GM23338 (cell line): ENCODE results near the gene TMEM245. TPM values are rescaled to one million over a fixed set of nuclear protein-coding genes. Genes with fewer than 3 reads are reported as not detected.

Experiments used
- ATAC-seq: fragments of 200-7000 bp; cut with Tn5 transposase; 3 replicates; pipeline ENCODE4 v1.9.1; 2020
- DNase-seq: peaks from one replicate; pipeline ENCODE4 v3.0.0-alpha.2; 2015; ENCODE audit warnings: low spot score
- H2AFZ ChIP-seq: fragments of 200-600 bp; sonication (generic); 2 replicates; pipeline ENCODE4 v1.8.0; 2016; ENCODE audit warnings: antibody characterized with exemption, mild to moderate bottlenecking, moderate library complexity
- H3F3A ChIP-seq: fragments of 200-600 bp; sonication (generic); replicated peaks from 2 replicates; pipeline ENCODE4 v1.8.0; 2017; ENCODE audit warnings: antibody characterized with exemption, mixed run types, low read depth
- H3K27ac ChIP-seq: fragments of 200-600 bp; sonication (generic); 2 replicates; pipeline ENCODE4 v1.6.1; 2016; ENCODE audit warnings: low read depth
- H3K27me3 ChIP-seq: fragments of 200-600 bp; sonication (generic); 2 replicates; pipeline ENCODE4 v1.8.0; 2016; ENCODE audit warnings: mild to moderate bottlenecking, mixed run types, moderate library complexity; ENCODE audit not compliant: insufficient read depth
- H3K36me3 ChIP-seq: fragments of 200-600 bp; sonication (generic); 2 replicates; pipeline ENCODE4 v1.8.0; 2016; ENCODE audit warnings: mild to moderate bottlenecking; ENCODE audit not compliant: insufficient read depth
- H3K4me1 ChIP-seq: fragments of 200-600 bp; sonication (generic); 2 replicates; pipeline ENCODE4 v1.8.0; 2016; ENCODE audit warnings: mild to moderate bottlenecking, moderate library complexity; ENCODE audit not compliant: insufficient read depth
- H3K4me2 ChIP-seq: fragments of 200-600 bp; sonication (generic); 2 replicates; pipeline ENCODE4 v1.7.1; 2017; ENCODE audit warnings: mixed run types
- H3K4me3 ChIP-seq: fragments of 200-600 bp; sonication (generic); 2 replicates; pipeline ENCODE4 v1.6.1; 2016; ENCODE audit warnings: mixed run types
- H3K79me2 ChIP-seq: fragments of 200-600 bp; sonication (generic); replicated peaks from 2 replicates; pipeline ENCODE4 v1.8.0; 2017; ENCODE audit warnings: mild to moderate bottlenecking; ENCODE audit not compliant: insufficient read depth
- H3K9me2 ChIP-seq: fragments of 200-600 bp; sonication (generic); 2 replicates; pipeline ENCODE4 v1.8.0; 2017; ENCODE audit not compliant: insufficient read depth
- H4K20me1 ChIP-seq: fragments of 200-600 bp; sonication (generic); replicated peaks from 2 replicates; pipeline ENCODE4 v1.8.0; 2017; ENCODE audit warnings: mild to moderate bottlenecking; ENCODE audit not compliant: insufficient read depth
- H3K27ac Mint-ChIP-seq: 2 replicates; pipeline ENCODE4 v1.8.0; 2020; ENCODE audit warnings: inconsistent platforms, mild to moderate bottlenecking, moderate library complexity, mixed read lengths
- H3K27me3 Mint-ChIP-seq: 3 replicates; pipeline ENCODE4 v1.8.0; 2022; ENCODE audit warnings: low read depth, mild to moderate bottlenecking, moderate library complexity, mixed read lengths, inconsistent platforms; ENCODE audit not compliant: insufficient read depth, poor library complexity
- H3K36me3 Mint-ChIP-seq: 3 replicates; pipeline ENCODE4 v1.8.0; 2021; ENCODE audit warnings: low read depth, mild to moderate bottlenecking, inconsistent platforms, moderate library complexity, mixed read lengths
- H3K4me1 Mint-ChIP-seq: 3 replicates; pipeline ENCODE4 v1.8.0; 2020; ENCODE audit warnings: mild to moderate bottlenecking, inconsistent platforms, mixed read lengths
- H3K4me3 Mint-ChIP-seq: 3 replicates; pipeline ENCODE4 v1.8.0; 2021; ENCODE audit warnings: moderate library complexity, mild to moderate bottlenecking, inconsistent platforms, mixed read lengths
- H3K9me3 Mint-ChIP-seq: 3 replicates; pipeline ENCODE4 v1.8.0; 2020; ENCODE audit warnings: moderate library complexity, mild to moderate bottlenecking, inconsistent platforms, mixed read lengths
- EZH2 ChIP-seq: fragments of 200-600 bp; sonication (generic); IDR thresholded peaks from one replicate; pipeline ENCODE4 v1.8.0; 2017; ENCODE audit warnings: antibody characterized with exemption, mild to moderate bottlenecking, low read depth; ENCODE audit not compliant: unreplicated experiment
- EZH2phosphoT487 ChIP-seq: fragments of 200-600 bp; sonication (generic); IDR thresholded peaks from one replicate; pipeline ENCODE4 v1.8.1; 2018; ENCODE audit warnings: antibody characterized with exemption; ENCODE audit not compliant: unreplicated experiment
- polyA plus RNA-seq: library from polyadenylated mRNA; unstranded; fragments of >200 nt; fragmentation: Nextera tagmentation; extraction: Ambion mirVana; gene quantifications from 2 replicates; pipeline ENCODE4 v1.2.1, GENCODE V29; 2016
- total RNA-seq: library from RNA; depleted of rRNA; stranded (reverse); fragments of >200 nt; shearing (Covaris generic); gene quantifications from 2 replicates; pipeline ENCODE4 v1.2.3, GENCODE V29; 2014
- TF ChIP-seq, protein P1 (sequence below), 2 experiments: fragments of 200-600 bp in 1 of 2; sonication (generic) in 1 of 2; conservative IDR thresholded peaks; 2 replicates each; pipeline versions ENCODE4 v1.5.1 to v1.6.1; 2016 to 2017; ENCODE audit warnings: antibody characterized with exemption in 2 of 2, low read depth in 2 of 2, mild to moderate bottlenecking in 2 of 2, moderate library complexity in 1 of 2
- TF ChIP-seq, protein P2 (sequence below): fragments of 250-450 bp; sonication (Bioruptor Pico); IDR thresholded peaks from 2 replicates; pipeline ENCODE4 v1.5.0; 2020; ENCODE audit warnings: mild to moderate bottlenecking, moderate library complexity

The TMEM245 gene
- total and polyA plus RNA-seq, 2 experiments from 2014 or later, result 17.3 to 64.1 TPM

DNA sequence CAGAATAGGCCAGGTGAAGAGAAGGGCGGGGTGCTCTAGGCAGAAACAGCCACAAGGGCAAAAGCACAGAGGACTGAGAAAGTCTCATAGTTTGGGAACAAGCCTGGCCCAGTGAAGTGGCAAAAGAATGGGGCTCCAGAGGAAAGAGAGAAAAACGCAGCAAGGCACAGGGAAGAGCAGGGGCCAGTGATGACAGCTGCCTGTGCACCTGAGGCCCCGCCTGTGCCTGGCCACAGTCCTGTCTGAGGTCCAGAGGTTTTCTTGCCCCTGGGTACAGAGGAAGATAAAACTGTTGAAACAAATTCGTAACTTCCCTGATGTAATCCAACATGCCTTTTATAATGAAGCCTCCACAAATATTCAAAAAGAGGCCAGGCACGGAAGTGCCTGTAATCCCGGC, 25.3 kb upstream of the TMEM245 start:
- H3K79me2 ChIP-seq, result no peaks in the 10 kb centered on the region
- no peaks in the 10 kb centered on the region for H3K9me2 ChIP-seq
- TF ChIP-seq EZH2, result no peak
- TF ChIP-seq EZH2phosphoT487, result no peak
- TF ChIP-seq, protein P1, sequence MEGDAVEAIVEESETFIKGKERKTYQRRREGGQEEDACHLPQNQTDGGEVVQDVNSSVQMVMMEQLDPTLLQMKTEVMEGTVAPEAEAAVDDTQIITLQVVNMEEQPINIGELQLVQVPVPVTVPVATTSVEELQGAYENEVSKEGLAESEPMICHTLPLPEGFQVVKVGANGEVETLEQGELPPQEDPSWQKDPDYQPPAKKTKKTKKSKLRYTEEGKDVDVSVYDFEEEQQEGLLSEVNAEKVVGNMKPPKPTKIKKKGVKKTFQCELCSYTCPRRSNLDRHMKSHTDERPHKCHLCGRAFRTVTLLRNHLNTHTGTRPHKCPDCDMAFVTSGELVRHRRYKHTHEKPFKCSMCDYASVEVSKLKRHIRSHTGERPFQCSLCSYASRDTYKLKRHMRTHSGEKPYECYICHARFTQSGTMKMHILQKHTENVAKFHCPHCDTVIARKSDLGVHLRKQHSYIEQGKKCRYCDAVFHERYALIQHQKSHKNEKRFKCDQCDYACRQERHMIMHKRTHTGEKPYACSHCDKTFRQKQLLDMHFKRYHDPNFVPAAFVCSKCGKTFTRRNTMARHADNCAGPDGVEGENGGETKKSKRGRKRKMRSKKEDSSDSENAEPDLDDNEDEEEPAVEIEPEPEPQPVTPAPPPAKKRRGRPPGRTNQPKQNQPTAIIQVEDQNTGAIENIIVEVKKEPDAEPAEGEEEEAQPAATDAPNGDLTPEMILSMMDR (conservative IDR thresholded peaks at IDR 0.05; ENCODE audit: low read depth in 2 of 2), result no peak
- TF ChIP-seq, protein P2, sequence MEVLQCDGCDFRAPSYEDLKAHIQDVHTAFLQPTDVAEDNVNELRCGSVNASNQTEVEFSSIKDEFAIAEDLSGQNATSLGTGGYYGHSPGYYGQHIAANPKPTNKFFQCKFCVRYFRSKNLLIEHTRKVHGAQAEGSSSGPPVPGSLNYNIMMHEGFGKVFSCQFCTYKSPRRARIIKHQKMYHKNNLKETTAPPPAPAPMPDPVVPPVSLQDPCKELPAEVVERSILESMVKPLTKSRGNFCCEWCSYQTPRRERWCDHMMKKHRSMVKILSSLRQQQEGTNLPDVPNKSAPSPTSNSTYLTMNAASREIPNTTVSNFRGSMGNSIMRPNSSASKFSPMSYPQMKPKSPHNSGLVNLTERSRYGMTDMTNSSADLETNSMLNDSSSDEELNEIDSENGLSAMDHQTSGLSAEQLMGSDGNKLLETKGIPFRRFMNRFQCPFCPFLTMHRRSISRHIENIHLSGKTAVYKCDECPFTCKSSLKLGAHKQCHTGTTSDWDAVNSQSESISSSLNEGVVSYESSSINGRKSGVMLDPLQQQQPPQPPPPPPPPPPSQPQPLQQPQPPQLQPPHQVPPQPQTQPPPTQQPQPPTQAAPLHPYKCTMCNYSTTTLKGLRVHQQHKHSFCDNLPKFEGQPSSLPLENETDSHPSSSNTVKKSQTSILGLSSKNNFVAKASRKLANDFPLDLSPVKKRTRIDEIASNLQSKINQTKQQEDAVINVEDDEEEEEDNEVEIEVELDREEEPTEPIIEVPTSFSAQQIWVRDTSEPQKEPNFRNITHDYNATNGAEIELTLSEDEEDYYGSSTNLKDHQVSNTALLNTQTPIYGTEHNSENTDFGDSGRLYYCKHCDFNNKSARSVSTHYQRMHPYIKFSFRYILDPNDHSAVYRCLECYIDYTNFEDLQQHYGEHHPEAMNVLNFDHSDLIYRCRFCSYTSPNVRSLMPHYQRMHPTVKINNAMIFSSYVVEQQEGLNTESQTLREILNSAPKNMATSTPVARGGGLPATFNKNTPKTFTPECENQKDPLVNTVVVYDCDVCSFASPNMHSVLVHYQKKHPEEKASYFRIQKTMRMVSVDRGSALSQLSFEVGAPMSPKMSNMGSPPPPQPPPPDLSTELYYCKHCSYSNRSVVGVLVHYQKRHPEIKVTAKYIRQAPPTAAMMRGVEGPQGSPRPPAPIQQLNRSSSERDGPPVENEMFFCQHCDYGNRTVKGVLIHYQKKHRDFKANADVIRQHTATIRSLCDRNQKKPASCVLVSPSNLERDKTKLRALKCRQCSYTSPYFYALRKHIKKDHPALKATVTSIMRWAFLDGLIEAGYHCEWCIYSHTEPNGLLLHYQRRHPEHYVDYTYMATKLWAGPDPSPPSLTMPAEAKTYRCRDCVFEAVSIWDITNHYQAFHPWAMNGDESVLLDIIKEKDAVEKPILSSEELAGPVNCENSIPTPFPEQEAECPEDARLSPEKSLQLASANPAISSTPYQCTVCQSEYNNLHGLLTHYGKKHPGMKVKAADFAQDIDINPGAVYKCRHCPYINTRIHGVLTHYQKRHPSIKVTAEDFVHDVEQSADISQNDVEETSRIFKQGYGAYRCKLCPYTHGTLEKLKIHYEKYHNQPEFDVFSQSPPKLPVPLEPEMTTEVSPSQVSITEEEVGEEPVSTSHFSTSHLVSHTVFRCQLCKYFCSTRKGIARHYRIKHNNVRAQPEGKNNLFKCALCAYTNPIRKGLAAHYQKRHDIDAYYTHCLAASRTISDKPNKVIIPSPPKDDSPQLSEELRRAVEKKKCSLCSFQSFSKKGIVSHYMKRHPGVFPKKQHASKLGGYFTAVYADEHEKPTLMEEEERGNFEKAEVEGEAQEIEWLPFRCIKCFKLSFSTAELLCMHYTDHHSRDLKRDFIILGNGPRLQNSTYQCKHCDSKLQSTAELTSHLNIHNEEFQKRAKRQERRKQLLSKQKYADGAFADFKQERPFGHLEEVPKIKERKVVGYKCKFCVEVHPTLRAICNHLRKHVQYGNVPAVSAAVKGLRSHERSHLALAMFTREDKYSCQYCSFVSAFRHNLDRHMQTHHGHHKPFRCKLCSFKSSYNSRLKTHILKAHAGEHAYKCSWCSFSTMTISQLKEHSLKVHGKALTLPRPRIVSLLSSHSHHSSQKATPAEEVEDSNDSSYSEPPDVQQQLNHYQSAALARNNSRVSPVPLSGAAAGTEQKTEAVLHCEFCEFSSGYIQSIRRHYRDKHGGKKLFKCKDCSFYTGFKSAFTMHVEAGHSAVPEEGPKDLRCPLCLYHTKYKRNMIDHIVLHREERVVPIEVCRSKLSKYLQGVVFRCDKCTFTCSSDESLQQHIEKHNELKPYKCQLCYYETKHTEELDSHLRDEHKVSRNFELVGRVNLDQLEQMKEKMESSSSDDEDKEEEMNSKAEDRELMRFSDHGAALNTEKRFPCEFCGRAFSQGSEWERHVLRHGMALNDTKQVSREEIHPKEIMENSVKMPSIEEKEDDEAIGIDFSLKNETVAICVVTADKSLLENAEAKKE (CRISPR knock-in tag), result no peak
- Mint-ChIP-seq H3K4me1 (peaks cover 7% of the 10 kb centered on the region), H3K4me3 (no peak overlapping the region), H3K36me3 (no peaks in the 10 kb centered on the region), H3K27me3 (peaks cover 7% of the 10 kb centered on the region), H3K9me3 (no peaks in the 10 kb centered on the region), H3K27ac (no peak overlapping the region)
- no peak overlapping the region for H3K4me3 ChIP-seq
- H4K20me1 ChIP-seq, result no peaks in the 10 kb centered on the region
- ATAC-seq (peak; percentile 42; the same call in 2 of the 3 replicates), DNase-seq (peak; percentile 4)
- H3K27ac ChIP-seq, result no peak overlapping the region
- H3K4me2 ChIP-seq, result no peak overlapping the region
- H3K36me3 ChIP-seq, result no peaks in the 10 kb centered on the region
- H3K27me3 ChIP-seq, result no peaks in the 10 kb centered on the region
- H3F3A ChIP-seq, result no peaks in the 10 kb centered on the region
- H3K4me1 ChIP-seq, result no peaks in the 10 kb centered on the region
- H2AFZ ChIP-seq, result no peak overlapping the region
